Thymus (tissue), 11 donors: ENCODE measurements around the gene MASP1. TPM values are rescaled to one million over a fixed set of nuclear protein-coding genes. Genes with fewer than 3 reads are reported as not detected.

Experiments used
- DNase-seq, 9 donors: peaks; one replicate each; pipeline ENCODE4 v3.0.0-alpha.2; 2013; ENCODE audit warnings: low spot score in 9 of 9, low read depth in 6 of 9, missing footprints in 1 of 9
- H3K27ac ChIP-seq, 2 donors: one replicate each; pipeline ENCODE4 v1.5.1; 2013; ENCODE audit warnings: control low read depth in 1 of 2, low read depth in 1 of 2, low read length in 1 of 2, mild to moderate bottlenecking in 1 of 2, moderate library complexity in 1 of 2
- H3K27me3 ChIP-seq, 2 donors: one replicate each; pipeline ENCODE4 v1.5.1; 2013; ENCODE audit warnings: low read length in 1 of 2; ENCODE audit not compliant: control insufficient read depth in 2 of 2, insufficient read depth in 1 of 2
- H3K36me3 ChIP-seq, 2 donors: one replicate each; pipeline ENCODE4 v1.5.1; 2013; ENCODE audit warnings: low read length in 1 of 2, mild to moderate bottlenecking in 1 of 2, moderate library complexity in 1 of 2; ENCODE audit not compliant: control insufficient read depth in 2 of 2, insufficient read depth in 2 of 2
- H3K4me1 ChIP-seq, 2 donors: one replicate each; pipeline ENCODE4 v1.5.1; 2013; ENCODE audit warnings: low read length in 2 of 2; ENCODE audit not compliant: control insufficient read depth in 2 of 2, insufficient read depth in 2 of 2
- H3K4me3 ChIP-seq, 2 donors: one replicate each; pipeline ENCODE4 v1.5.1; 2013; ENCODE audit warnings: low read length in 2 of 2, control low read depth in 1 of 2, mild to moderate bottlenecking in 1 of 2
- H3K9me3 ChIP-seq, 2 donors: one replicate each; pipeline ENCODE4 v1.5.1; 2013; ENCODE audit warnings: low read length in 1 of 2, mild to moderate bottlenecking in 1 of 2; ENCODE audit not compliant: control insufficient read depth in 2 of 2, insufficient read depth in 1 of 2
- WGBS: extraction: QIAGEN DNeasy Blood & Tissue Kit; methylation state at CpG from one replicate; pipeline ENCODE4 v1.1.7; 2013; 5-methylcytosine and 5-hydroxymethylcytosine counted together
- polyA plus RNA-seq: library from polyadenylated mRNA; stranded (reverse); fragments of 200-250 nt; gene quantifications from one replicate; pipeline ENCODE4 v1.2.3, GENCODE V29; 2013
- total RNA-seq: library from RNA; stranded (reverse); fragments of 120-200 nt; gene quantifications from one replicate; pipeline ENCODE4 v1.2.4, GENCODE V29; 2013
- donor health status: healthy.

Gene MASP1
- total and polyA plus RNA-seq, 2 donors = 0.14 to 0.18 TPM

- H3K27me3 ChIP-seq = peaks cover 0 to 2% of the 10 kb centered on the region in 2 donors
- no peaks in the 10 kb centered on the region for H3K4me1 ChIP-seq
- no peaks in the 10 kb centered on the region for H3K9me3 ChIP-seq
- no peak overlapping the region for H3K27ac ChIP-seq
- WGBS = 94% methylated on average over 7 of the region's 7 CpGs
- no peaks in the 10 kb centered on the region for H3K36me3 ChIP-seq
- no peak for DNase-seq
- H3K4me3 ChIP-seq = no peak overlapping the region
These were observed 63.8 kb downstream of the MASP1 start for GRCh38 chr3:187227658-187228258.

GRCh38 chr3:187223799-187224198 lies 67.7 kb downstream of the MASP1 start:
- no peak overlapping the region for H3K27ac ChIP-seq
- H3K27me3 ChIP-seq = peaks cover 0 to 2% of the 10 kb centered on the region in 2 donors
- no peaks in the 10 kb centered on the region for H3K4me1 ChIP-seq
- H3K4me3 ChIP-seq = no peak overlapping the region
- 89% methylated on average over 3 of the region's 3 CpGs for WGBS
- H3K36me3 ChIP-seq = no peaks in the 10 kb centered on the region
- no peaks in the 10 kb centered on the region for H3K9me3 ChIP-seq
- no peak for DNase-seq

GRCh38 chr3:187222801-187223200 lies 68.7 kb downstream of the MASP1 start:
- Histone ChIP-seq H3K4me3 (no peak overlapping the region), H3K4me1 (no peaks in the 10 kb centered on the region), H3K27ac (no peak overlapping the region), H3K27me3 (peaks cover 0 to 2% of the 10 kb centered on the region in 2 donors), H3K9me3 (no peaks in the 10 kb centered on the region), H3K36me3 (no peaks in the 10 kb centered on the region)
- WGBS = 93% methylated on average over 4 of the region's 4 CpGs
- no peak for DNase-seq

GRCh38 chr3:187215460-187215859 lies 76.1 kb downstream of the MASP1 start:
- no peak for DNase-seq
- Histone ChIP-seq H3K4me1 (no peaks in the 10 kb centered on the region), H3K4me3 (no peak overlapping the region), H3K27ac (no peak overlapping the region), H3K9me3 (no peaks in the 10 kb centered on the region), H3K27me3 (no peaks in the 10 kb centered on the region), H3K36me3 (no peaks in the 10 kb centered on the region)
- WGBS = 96% methylated on average over 5 of the region's 5 CpGs

DNA sequence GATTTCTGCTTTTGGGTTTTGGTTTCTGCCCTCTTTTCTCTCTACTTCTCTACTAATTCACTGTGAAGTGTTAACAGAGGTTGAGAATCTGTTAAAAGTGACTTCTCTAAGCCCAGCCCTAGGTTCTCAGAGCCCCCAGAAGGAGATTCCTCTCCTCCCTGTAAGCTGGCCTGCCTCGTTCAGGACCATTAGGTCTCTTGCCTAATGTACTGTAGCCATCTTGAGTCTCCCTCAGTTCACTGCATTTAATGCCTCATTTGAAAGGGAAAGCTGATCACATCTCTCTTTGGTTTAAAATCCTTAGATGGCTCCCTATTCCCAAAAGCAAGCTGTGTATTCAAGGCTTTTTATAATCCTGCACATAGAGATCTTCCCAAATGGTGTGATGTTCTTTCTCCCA lies 77.9 kb downstream of the MASP1 start:
- no peak overlapping the region for H3K27ac ChIP-seq
- no peak for DNase-seq
- H3K4me1 ChIP-seq = no peaks in the 10 kb centered on the region
- H3K9me3 ChIP-seq = no peaks in the 10 kb centered on the region
- H3K36me3 ChIP-seq = no peaks in the 10 kb centered on the region
- WGBS = 93% methylated on average over 1 of the region's 1 CpG
- no peak overlapping the region for H3K4me3 ChIP-seq
- no peaks in the 10 kb centered on the region for H3K27me3 ChIP-seq

- 91% methylated on average over 4 of the region's 4 CpGs for WGBS
- Histone ChIP-seq H3K36me3 (no peaks in the 10 kb centered on the region), H3K9me3 (no peaks in the 10 kb centered on the region), H3K4me1 (no peaks in the 10 kb centered on the region), H3K4me3 (no peak overlapping the region), H3K27me3 (no peaks in the 10 kb centered on the region), H3K27ac (no peak overlapping the region)
- no peak for DNase-seq
These were observed 78.8 kb downstream of the MASP1 start for GRCh38 chr3:187212705-187213104.

DNA sequence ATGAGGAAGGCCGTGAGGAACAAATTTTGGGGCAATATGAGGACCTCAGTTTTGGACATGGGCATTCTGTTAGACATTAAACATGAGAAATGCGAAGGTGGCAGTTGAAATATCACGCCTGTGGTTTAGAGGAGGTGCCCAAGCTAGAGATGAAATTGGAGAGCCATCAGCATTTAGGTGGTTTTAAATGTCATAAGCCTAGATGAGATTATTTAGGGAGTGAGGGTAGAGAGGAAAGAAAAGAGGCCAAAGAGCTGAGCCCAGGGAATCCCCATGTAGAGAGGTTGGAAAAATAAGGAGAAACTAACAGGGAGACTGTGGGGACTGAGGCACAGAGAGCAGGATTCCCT lies 79.4 kb downstream of the MASP1 start:
- DNase-seq = no peak
- H3K4me1 ChIP-seq = no peaks in the 10 kb centered on the region
- no peaks in the 10 kb centered on the region for H3K36me3 ChIP-seq
- no peak overlapping the region for H3K4me3 ChIP-seq
- H3K9me3 ChIP-seq = no peaks in the 10 kb centered on the region
- H3K27ac ChIP-seq = no peak overlapping the region
- H3K27me3 ChIP-seq = no peaks in the 10 kb centered on the region
- WGBS = 91% methylated on average over 3 of the region's 3 CpGs

- H3K4me1 ChIP-seq = no peaks in the 10 kb centered on the region
- peaks cover 0 to 2% of the 10 kb centered on the region in 2 donors for H3K27me3 ChIP-seq
- WGBS = 94% methylated on average over 3 of the region's 3 CpGs
- no peaks in the 10 kb centered on the region for H3K9me3 ChIP-seq
- H3K36me3 ChIP-seq = no peaks in the 10 kb centered on the region
- no peak for DNase-seq
- H3K4me3 ChIP-seq = no peak overlapping the region
- H3K27ac ChIP-seq = no peak overlapping the region
These were observed 79.9 kb downstream of the MASP1 start for GRCh38 chr3:187211532-187212195.

GRCh38 chr3:187210545-187211327 lies 80.8 kb downstream of the MASP1 start:
- Histone ChIP-seq H3K4me1 (no peaks in the 10 kb centered on the region), H3K27me3 (peaks cover 0 to 2% of the 10 kb centered on the region in 2 donors), H3K36me3 (no peaks in the 10 kb centered on the region), H3K9me3 (no peaks in the 10 kb centered on the region), H3K4me3 (no peak overlapping the region), H3K27ac (no peak overlapping the region)
- DNase-seq = no peak
- WGBS = 93% methylated on average over 6 of the region's 6 CpGs
